H9 (cell line): ENCODE data around the gene ROM1. TPM values are rescaled to one million over a fixed set of nuclear protein-coding genes. Genes with fewer than 3 reads are reported as not detected.

Experiments used
- DNase-seq: peaks from one replicate; pipeline ENCODE4 v3.0.0-alpha.2; 2017
- H2AFZ ChIP-seq: one replicate; pipeline ENCODE4 v1.6.1; 2013; ENCODE audit warnings: mild to moderate bottlenecking, low read length, control low read depth, moderate library complexity
- H2AK5ac ChIP-seq: 2 replicates; pipeline ENCODE4 v1.6.1; 2013; ENCODE audit warnings: low read length, control low read depth, mixed read lengths; ENCODE audit not compliant: insufficient read length
- H2BK120ac ChIP-seq: one replicate; pipeline ENCODE4 v1.6.1; 2013; ENCODE audit warnings: low read depth, mild to moderate bottlenecking, low read length, control low read depth, inconsistent platforms; ENCODE audit not compliant: poor library complexity, severe bottlenecking
- H2BK12ac ChIP-seq: 2 replicates; pipeline ENCODE4 v1.6.1; 2013; ENCODE audit warnings: low read length, control low read depth, mixed read lengths, low read depth; ENCODE audit not compliant: insufficient read length
- H2BK15ac ChIP-seq: 2 replicates; pipeline ENCODE4 v1.6.1; 2013; ENCODE audit warnings: low read depth, low read length, control low read depth
- H2BK20ac ChIP-seq: one replicate; pipeline ENCODE4 v1.6.1; 2013; ENCODE audit warnings: low read depth, mild to moderate bottlenecking, low read length, control low read depth, inconsistent platforms; ENCODE audit not compliant: poor library complexity, severe bottlenecking
- H2BK5ac ChIP-seq: 2 replicates; pipeline ENCODE4 v1.6.1; 2013; ENCODE audit warnings: low read length, control low read depth, mixed read lengths; ENCODE audit not compliant: insufficient read length
- H3K14ac ChIP-seq: 2 replicates; pipeline ENCODE4 v1.6.1; 2013; ENCODE audit warnings: low read length, control low read depth; ENCODE audit not compliant: insufficient read depth
- H3K18ac ChIP-seq: 2 replicates; pipeline ENCODE4 v1.6.1; 2013; ENCODE audit warnings: low read depth, mild to moderate bottlenecking, mixed read lengths, low read length, control low read depth; ENCODE audit not compliant: insufficient read length
- H3K23ac ChIP-seq: 2 replicates; pipeline ENCODE4 v1.6.1; 2013; ENCODE audit warnings: low read length, control low read depth, mixed read lengths, low read depth; ENCODE audit not compliant: insufficient read length
- H3K23me2 ChIP-seq: 2 replicates; pipeline ENCODE4 v1.6.1; 2013; ENCODE audit warnings: low read depth, mild to moderate bottlenecking, mixed read lengths, low read length, control low read depth; ENCODE audit not compliant: insufficient read length, poor library complexity, severe bottlenecking
- H3K27ac ChIP-seq: 2 replicates; pipeline ENCODE4 v1.5.1; 2013; ENCODE audit warnings: low read length, control low read depth, mixed read lengths, low read depth; ENCODE audit not compliant: insufficient read length
- H3K27me3 ChIP-seq: 2 replicates; pipeline ENCODE4 v1.6.1; 2013; ENCODE audit warnings: low read length, control low read depth, inconsistent platforms; ENCODE audit not compliant: insufficient read depth
- H3K4ac ChIP-seq: 2 replicates; pipeline ENCODE4 v1.6.1; 2013; ENCODE audit warnings: low read depth, mild to moderate bottlenecking, control low read depth, inconsistent platforms, low read length, moderate library complexity
- H3K4me1 ChIP-seq: 2 replicates; pipeline ENCODE4 v1.6.1; 2013; ENCODE audit warnings: low read length, control low read depth, inconsistent platforms; ENCODE audit not compliant: insufficient read depth
- H3K4me2 ChIP-seq: 2 replicates; pipeline ENCODE4 v1.6.1; 2013; ENCODE audit warnings: low read length, control low read depth, mixed read lengths; ENCODE audit not compliant: insufficient read length, insufficient read depth
- H3K56ac ChIP-seq: 2 replicates; pipeline ENCODE4 v1.6.1; 2013; ENCODE audit warnings: low read depth, mild to moderate bottlenecking, mixed read lengths, low read length, control low read depth; ENCODE audit not compliant: insufficient read length
- H3K79me1 ChIP-seq: 2 replicates; pipeline ENCODE4 v1.6.1; 2013; ENCODE audit warnings: low read depth, mild to moderate bottlenecking, moderate library complexity, low read length, control low read depth, inconsistent platforms; ENCODE audit not compliant: insufficient read depth, poor library complexity, severe bottlenecking
- H3K79me2 ChIP-seq: 2 replicates; pipeline ENCODE4 v1.6.1; 2013; ENCODE audit warnings: low read length, control low read depth, inconsistent platforms; ENCODE audit not compliant: insufficient read depth
- H3K9ac ChIP-seq: 2 replicates; pipeline ENCODE4 v1.6.1; 2013; ENCODE audit warnings: low read length, control low read depth, mixed read lengths; ENCODE audit not compliant: insufficient read length; ENCODE audit errors: extremely low read depth
- H3K9me3 ChIP-seq: one replicate; pipeline ENCODE4 v1.6.1; 2013; ENCODE audit warnings: low read depth, low read length, inconsistent platforms; ENCODE audit not compliant: control insufficient read depth
- H3T11ph ChIP-seq: one replicate; pipeline ENCODE4 v1.6.1; 2013; ENCODE audit warnings: mild to moderate bottlenecking, low read length, control low read depth, inconsistent platforms
- H4K20me1 ChIP-seq: one replicate; pipeline ENCODE4 v1.6.1; 2013; ENCODE audit not compliant: control insufficient read depth, insufficient read length, insufficient read depth
- H4K5ac ChIP-seq: 2 replicates; pipeline ENCODE4 v1.6.1; 2013; ENCODE audit warnings: low read depth, mild to moderate bottlenecking, mixed read lengths, low read length, control low read depth; ENCODE audit not compliant: insufficient read length
- H4K8ac ChIP-seq: replicated peaks from 2 replicates; pipeline ENCODE4 v1.6.1; 2013; ENCODE audit warnings: low read length, control low read depth, mixed read lengths, low read depth; ENCODE audit not compliant: insufficient read length
- H4K91ac ChIP-seq: 2 replicates; pipeline ENCODE4 v1.6.1; 2013; ENCODE audit warnings: low read depth, mild to moderate bottlenecking, moderate library complexity, mixed read lengths, low read length, control low read depth; ENCODE audit not compliant: insufficient read length
- H3K27ac Mint-ChIP-seq, 3 experiments: 2 replicates in 2 of 3; 3 replicates in 1 of 3; pipeline ENCODE4 v1.8.0; 2020 to 2021; ENCODE audit warnings: mixed read lengths in 3 of 3, mild to moderate bottlenecking in 1 of 3, moderate library complexity in 1 of 3
- H3K27me3 Mint-ChIP-seq: 2 replicates; pipeline ENCODE4 v1.8.0; 2021; ENCODE audit warnings: low read depth, mild to moderate bottlenecking, moderate library complexity, mixed read lengths
- H3K36me3 Mint-ChIP-seq, 3 experiments: 2 replicates in 2 of 3; 3 replicates in 1 of 3; pipeline ENCODE4 v1.8.0; 2020 to 2021; ENCODE audit warnings: low read depth in 3 of 3, mixed read lengths in 3 of 3; ENCODE audit not compliant: insufficient read depth in 1 of 3
- H3K4me1 Mint-ChIP-seq, 2 experiments: 2 replicates each; pipeline ENCODE4 v1.8.0; 2020; ENCODE audit warnings: mixed read lengths in 2 of 2
- H3K4me3 Mint-ChIP-seq, 2 experiments: 2 replicates in 1 of 2; 3 replicates in 1 of 2; pipeline ENCODE4 v1.8.0; 2020 to 2021; ENCODE audit warnings: mild to moderate bottlenecking in 2 of 2, mixed read lengths in 2 of 2, moderate library complexity in 1 of 2
- H3K9me3 Mint-ChIP-seq, 2 experiments: 2 replicates in 1 of 2; 3 replicates in 1 of 2; pipeline ENCODE4 v1.8.0; 2020; ENCODE audit warnings: mild to moderate bottlenecking in 2 of 2, mixed read lengths in 2 of 2, moderate library complexity in 1 of 2
- CTCF ChIP-seq: fragments of 200-600 bp; sonication (generic); conservative IDR thresholded peaks from 3 replicates; pipeline ENCODE4 v1.8.0; 2021; ENCODE audit warnings: antibody characterized with exemption, mild to moderate bottlenecking
- WGBS: extraction: QIAGEN DNeasy Blood & Tissue Kit; methylation state at CpG from one replicate; pipeline ENCODE4 v1.1.7; 2013; ENCODE audit warnings: missing lambda C conversion rate, low lambda C conversion rate, mixed read lengths; ENCODE audit not compliant: insufficient read length; ENCODE audit errors: extremely low coverage; 5-methylcytosine and 5-hydroxymethylcytosine counted together
- total RNA-seq: library from RNA; stranded (reverse); gene quantifications from 2 replicates; pipeline ENCODE4 v1.2.1, GENCODE V29; 2021

ROM1 gene
- total RNA-seq, 1 experiment from 2014 or later: 0.79 TPM

- Histone ChIP-seq H3K23me2 (peaks cover 5% of the 10 kb centered on the region), H4K8ac (no peak overlapping the region), H2BK20ac (no peak overlapping the region), H3K27ac (no peak overlapping the region), H3K4ac (no peak overlapping the region), H4K5ac (no peak overlapping the region), H3K14ac (no peak overlapping the region), H2BK5ac (no peak overlapping the region), H3K18ac (no peak overlapping the region), H3K23ac (no peak overlapping the region), H2AFZ (no peak overlapping the region), H3K79me2 (no peaks in the 10 kb centered on the region), H3K79me1 (no peaks in the 10 kb centered on the region), H3K4me2 (no peak overlapping the region), H3K4me1 (no peaks in the 10 kb centered on the region), H2AK5ac (no peak overlapping the region), H3K56ac (no peak overlapping the region), H3K9me3 (no peaks in the 10 kb centered on the region), H2BK120ac (no peak overlapping the region), H4K20me1 (no peaks in the 10 kb centered on the region), H3T11ph (no peak overlapping the region), H2BK12ac (no peak overlapping the region), H3K9ac (no peak overlapping the region), H3K27me3 (no peaks in the 10 kb centered on the region), H2BK15ac (no peak overlapping the region), H4K91ac (no peak overlapping the region)
- peaks cover 11% of the 10 kb centered on the region in 2 experiments for H3K4me1 Mint-ChIP-seq
- no peaks in the 10 kb centered on the region for H3K27me3 Mint-ChIP-seq
- no peak for DNase-seq
- no peak overlapping the region for H3K27ac Mint-ChIP-seq
- no CpG with 5 or more reads among the region's 2 CpGs for WGBS
- H3K9me3 Mint-ChIP-seq: no peaks in the 10 kb centered on the region
- peaks cover 7 to 57% (median 46%) of the 10 kb centered on the region in 3 experiments for H3K36me3 Mint-ChIP-seq
- H3K4me3 Mint-ChIP-seq: no peak overlapping the region
- TF ChIP-seq CTCF: no peak
Observed at GRCh38 chr11:62579252-62579651, 33.8 kb upstream of the ROM1 start.
